GM12891 (cell line): ENCODE data around the gene LRRC30.

Source experiments
- PAX5 ChIP-seq: IDR thresholded peaks from 2 replicates; pipeline ENCODE4 v1.6.1; 2011; ENCODE audit warnings: low read length, moderate library complexity, mild to moderate bottlenecking; ENCODE audit not compliant: insufficient read depth, severe bottlenecking
- POLR2A ChIP-seq: IDR thresholded peaks from 2 replicates; pipeline ENCODE4 v1.6.1; 2011; ENCODE audit warnings: low read depth, low read length, control low read depth
- POLR2AphosphoS5 ChIP-seq: IDR thresholded peaks from 2 replicates; pipeline ENCODE4 v1.6.1; 2011; ENCODE audit warnings: low read depth, low read length, control low read depth
- POU2F2 ChIP-seq: IDR thresholded peaks from 2 replicates; pipeline ENCODE4 v1.6.1; 2011; ENCODE audit warnings: low read depth, mild to moderate bottlenecking, control low read depth, low read length, moderate library complexity
- SPI1 ChIP-seq: IDR thresholded peaks from 2 replicates; pipeline ENCODE4 v1.6.1; 2011; ENCODE audit warnings: low read depth, low read length, control low read depth
- TAF1 ChIP-seq: IDR thresholded peaks from 2 replicates; pipeline ENCODE4 v1.6.1; 2011; ENCODE audit warnings: low read depth, low read length, control low read depth

GRCh38 chr18:7205346-7205745, 25.5 kb upstream of the LRRC30 start:
- TF ChIP-seq POLR2A (no peak), POLR2AphosphoS5 (no peak), TAF1 (no peak), POU2F2 (no peak), PAX5 (no peak), SPI1 (no peak)
